Hepatocyte (in vitro differentiated cells): ENCODE measurements around the gene EIF2D.

Source experiments
- CTCF ChIP-seq: fragments of 200-600 bp; sonication (generic); IDR thresholded peaks from 2 replicates; pipeline ENCODE4 v1.5.1; 2016; ENCODE audit warnings: antibody characterized with exemption, mild to moderate bottlenecking; ENCODE audit not compliant: poor library complexity
- EZH2 ChIP-seq: fragments of 200-600 bp; sonication (generic); IDR thresholded peaks from 2 replicates; pipeline ENCODE4 v1.6.1; 2016; ENCODE audit warnings: antibody characterized with exemption, mild to moderate bottlenecking, borderline replicate concordance
- EZH2phosphoT487 ChIP-seq: fragments of 200-600 bp; sonication (generic); IDR thresholded peaks from one replicate; pipeline ENCODE4 v1.6.1; 2018; ENCODE audit warnings: antibody characterized with exemption, mild to moderate bottlenecking, low read depth, moderate library complexity; ENCODE audit not compliant: unreplicated experiment, severe bottlenecking

DNA sequence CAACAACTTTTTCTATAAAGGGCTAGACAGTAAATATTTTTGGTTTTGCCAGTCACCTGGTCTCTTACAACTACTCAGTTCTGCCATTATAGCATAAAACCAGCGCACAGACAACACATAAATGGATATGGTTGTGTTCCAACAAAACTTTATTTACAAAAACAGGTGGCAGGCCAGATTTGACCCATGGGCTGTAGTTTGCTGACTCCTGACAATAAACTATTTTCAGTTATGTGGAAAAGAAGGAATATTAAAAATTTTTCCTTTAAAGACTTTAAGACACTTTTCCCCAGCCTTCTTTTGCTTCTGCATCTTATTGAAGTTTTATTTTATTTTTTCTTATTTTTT is 16.0 kb downstream of the EIF2D start:
- TF ChIP-seq CTCF, result no peak
- TF ChIP-seq EZH2phosphoT487, result no peak
- no peak for TF ChIP-seq EZH2
